HG03460 (cell line): Measurements from ENCODE around the gene RGS6.

ENCODE experiments used
- ATAC-seq: cut with Tn5 transposase; IDR thresholded peaks from one replicate; pipeline ENCODE4 v1.9.1; 2021; ENCODE audit not compliant: unreplicated experiment

RGS6 gene

DNA sequence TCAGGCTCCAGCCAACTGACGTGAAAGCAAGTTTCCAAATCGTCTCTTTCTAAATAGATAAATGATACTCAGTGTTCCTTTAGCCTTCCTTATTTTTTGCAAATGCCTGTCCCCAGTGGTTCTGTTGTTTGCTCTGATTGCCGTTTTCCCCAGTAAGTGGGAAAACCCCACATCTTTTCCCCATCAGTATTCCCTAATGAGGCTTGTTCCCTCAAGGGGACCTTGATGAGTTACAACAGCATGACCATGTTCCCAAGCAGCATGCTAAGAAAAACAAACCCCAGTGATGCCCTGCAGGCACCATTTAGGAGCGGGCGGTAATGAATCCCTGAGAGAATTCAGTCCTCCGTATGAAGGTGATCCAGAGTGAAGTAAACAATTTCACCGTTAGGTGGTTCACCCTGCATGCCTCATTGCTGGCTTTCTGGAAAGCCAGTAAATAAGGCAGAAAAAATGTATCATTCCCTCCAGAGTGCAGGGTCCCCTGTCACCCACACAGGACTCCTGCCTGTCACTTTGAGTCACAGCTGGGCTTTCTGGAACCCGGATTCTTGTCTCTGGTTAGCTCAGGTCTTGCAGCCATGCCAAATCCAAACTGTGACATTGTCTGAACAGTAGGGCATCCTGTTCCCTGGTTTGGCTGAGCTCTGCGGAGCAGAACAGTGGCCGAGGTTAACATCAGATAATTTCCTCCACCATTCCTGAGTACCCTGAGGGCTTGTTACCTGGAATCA lies 222.6 kb downstream of the RGS6 start:
- ATAC-seq = no peak

- no peak for ATAC-seq
These were observed 223.3 kb downstream of the RGS6 start for GRCh38 chr14:72155379-72155993.

DNA sequence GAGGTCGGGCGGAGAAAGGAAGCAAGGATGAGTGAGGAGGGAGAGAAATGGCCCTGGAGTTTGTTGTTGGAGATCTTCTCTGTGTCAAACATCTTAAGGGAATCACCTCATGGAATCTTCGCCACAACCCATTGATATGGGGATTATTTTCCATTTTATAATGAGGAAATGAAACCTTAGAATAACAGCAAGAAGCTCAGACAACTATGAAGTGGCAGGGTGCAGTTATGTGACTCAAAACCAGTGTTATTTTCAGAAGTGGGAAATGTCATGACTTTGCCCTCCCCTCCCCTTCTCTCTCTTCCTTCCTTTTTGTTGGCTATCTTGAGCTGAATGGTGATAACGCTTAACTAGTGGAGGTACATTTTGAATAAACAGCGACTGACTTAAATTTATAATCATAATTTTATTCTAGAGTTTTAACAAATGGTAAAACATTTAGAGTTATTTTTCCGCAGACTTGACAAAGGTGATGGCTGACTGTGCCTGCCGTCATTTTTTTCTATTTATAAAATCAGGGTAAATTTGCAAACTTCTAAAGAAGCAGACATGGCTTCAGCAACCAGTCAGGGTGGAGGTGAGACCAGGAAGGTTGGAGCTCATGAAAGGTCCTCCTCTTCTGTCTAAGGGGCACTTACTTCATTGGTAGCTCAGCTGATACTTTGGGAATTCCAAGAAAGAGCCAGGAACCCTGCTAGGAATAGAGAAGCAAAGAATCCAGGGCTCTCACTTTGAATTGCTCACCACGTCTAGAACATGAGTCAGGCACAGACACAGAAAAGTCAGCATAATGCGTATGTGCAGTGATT lies 232.4 kb downstream of the RGS6 start:
- ATAC-seq = no peak

- no peak for ATAC-seq
These were observed 233.0 kb downstream of the RGS6 start for GRCh38 chr14:72165229-72165698.

GRCh38 chr14:72169521-72169920 lies 237.3 kb downstream of the RGS6 start:
- ATAC-seq = no peak

DNA sequence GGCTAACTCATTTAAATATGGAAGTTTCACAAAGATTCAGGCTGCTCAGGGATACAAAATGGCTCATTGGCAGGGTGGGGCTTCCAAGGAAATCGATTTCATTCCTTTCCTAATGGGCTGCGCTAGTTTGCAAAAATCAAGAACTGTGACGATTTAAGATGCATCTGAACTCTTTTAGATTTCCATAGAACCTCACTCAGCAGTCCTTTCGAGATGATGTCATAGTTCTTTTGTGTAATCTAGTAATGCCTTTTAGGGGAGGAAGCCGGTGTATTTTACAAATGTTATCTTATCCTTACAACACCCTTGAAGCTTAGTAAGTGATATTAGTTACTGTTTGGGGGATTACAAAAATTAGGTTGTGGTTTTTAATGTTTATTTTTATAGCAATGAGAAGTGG lies 239.8 kb downstream of the RGS6 start:
- ATAC-seq = no peak

- ATAC-seq = no peak
These were observed 240.4 kb downstream of the RGS6 start for GRCh38 chr14:72172597-72172996.

GRCh38 chr14:72173038-72173720 lies 240.9 kb downstream of the RGS6 start:
- no peak for ATAC-seq

GRCh38 chr14:72177251-72177650 lies 245.0 kb downstream of the RGS6 start:
- no peak for ATAC-seq

- ATAC-seq = no peak
These were observed 246.3 kb downstream of the RGS6 start for GRCh38 chr14:72178517-72178916.

DNA sequence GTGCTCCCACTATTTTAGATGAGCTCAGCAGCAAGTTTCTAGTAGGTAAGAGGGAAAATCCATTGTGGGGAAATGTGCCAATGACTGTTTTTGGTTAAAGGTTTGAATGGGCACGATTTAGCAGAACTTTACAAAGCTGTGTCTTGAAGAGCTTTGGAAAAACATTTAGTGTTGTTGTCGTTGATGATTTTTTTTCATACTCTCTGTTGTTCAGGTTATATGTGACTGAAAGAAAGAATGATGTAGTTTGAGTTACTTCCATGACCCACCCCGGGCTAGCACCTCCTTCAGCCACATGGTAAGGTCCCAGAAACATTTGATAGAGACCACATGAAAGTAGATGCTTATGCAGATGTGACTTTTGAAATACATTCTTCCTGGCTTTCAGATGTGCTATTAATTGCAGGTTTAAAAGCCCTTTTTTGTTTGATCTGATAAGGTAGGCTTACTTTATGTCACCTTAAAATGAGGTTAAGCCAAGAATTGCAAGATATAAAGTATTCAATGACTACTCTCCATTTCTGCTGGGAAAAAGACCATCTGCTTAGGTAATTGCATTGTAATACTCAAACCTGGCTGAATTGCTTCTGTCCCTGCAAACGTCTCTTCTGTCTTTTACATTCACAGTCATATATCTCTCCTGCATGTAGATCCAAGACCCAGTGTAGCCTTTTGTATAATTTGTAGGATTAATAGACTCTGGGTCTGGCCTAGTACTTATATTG lies 250.6 kb downstream of the RGS6 start:
- ATAC-seq = no peak

GRCh38 chr14:72183631-72184030 lies 251.4 kb downstream of the RGS6 start:
- ATAC-seq = no peak

DNA sequence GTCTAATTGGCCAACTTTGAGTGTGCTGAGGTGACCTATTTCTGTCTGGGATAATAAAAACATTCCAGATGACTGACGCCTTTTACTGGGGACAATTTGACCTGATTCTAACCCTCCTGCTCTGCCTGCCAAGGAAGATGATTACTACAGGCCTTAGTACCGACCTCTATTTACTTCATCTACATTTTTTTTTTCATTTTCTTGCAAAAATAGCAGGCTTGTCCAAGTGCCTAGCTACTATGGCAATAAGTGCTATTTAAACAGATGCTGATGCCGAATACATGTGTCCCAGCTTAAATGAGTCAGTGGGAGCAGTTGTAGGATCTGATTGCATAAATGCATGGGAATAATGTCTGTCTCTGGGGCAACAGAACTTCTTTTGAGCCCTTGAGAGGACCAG lies 254.3 kb downstream of the RGS6 start:
- no peak for ATAC-seq

DNA sequence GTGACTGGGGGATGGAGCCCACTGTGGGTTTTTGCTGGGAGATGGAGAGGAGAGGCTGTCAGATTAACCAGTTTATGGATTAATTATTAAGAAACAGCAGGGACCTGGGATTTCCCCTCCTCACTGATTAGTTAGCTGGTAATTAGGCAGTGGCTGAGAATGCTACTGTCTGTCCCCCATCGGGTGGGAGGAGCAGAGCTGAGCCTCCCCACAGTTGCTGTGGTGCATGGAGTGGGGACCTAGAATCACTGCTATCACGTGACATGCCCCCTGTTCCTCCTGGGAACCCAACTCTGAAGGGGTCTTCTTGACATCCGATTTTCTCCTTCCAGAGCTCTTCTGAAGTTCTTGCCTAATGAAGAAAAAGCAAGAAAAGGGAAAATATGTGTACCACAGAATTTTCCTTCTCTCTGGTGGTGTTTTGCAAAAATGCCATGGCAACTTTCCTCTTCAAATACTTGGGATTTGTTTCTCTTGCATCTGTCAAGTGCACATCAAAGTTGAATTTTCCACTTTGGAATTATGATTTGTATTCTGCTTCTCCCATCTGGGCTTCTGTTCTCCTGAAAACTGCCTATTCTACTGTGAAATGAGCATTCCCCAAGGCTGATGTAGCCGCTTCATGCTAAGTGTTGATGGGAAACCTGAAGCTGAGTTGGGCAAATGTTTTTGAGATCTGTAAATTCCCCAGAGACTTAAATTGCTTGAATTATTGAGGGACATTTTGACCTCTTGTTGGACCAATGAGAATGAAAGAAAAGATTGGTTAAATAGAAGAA lies 264.2 kb downstream of the RGS6 start:
- ATAC-seq = no peak

DNA sequence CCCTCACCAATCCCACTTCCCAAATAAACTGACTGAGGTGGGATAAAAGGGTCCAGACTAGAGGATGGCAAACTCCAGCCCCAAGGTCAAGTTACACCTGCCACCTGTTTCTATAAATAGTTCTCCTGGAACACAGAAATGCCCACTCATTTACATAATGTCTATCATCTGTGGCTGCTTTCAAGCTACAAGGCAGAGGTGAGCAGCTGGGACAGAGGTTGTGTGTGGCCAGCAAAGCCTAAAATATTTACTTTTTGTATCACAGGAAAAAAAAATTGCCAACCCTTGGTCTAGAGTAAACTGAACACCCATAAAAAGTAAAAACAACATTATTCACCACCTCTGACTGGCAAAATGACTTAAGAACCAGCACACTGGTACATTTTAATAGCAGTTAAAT lies 269.4 kb downstream of the RGS6 start:
- ATAC-seq = no peak

- ATAC-seq = no peak
These were observed 281.2 kb downstream of the RGS6 start for GRCh38 chr14:72213424-72213823.

GRCh38 chr14:72215080-72215479 lies 282.9 kb downstream of the RGS6 start:
- no peak for ATAC-seq

DNA sequence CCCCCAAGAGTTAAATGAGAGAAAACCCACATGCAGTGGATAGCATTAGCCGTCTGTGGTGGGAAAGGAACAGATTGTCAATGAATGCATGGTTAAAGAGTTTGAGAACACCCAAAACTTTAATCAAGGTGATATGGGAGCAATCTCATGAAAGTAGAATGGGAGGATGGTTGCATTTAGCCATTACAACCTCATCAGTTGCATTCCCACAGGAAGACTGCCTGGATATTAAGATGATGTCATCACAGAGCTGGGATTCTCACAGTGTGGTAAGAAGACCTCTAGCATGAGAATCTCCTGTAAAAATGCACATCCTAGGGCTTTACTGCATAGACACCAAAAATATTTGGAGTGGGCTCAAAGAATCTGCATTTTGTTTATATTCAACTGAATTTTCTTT lies 284.9 kb downstream of the RGS6 start:
- ATAC-seq = no peak

- no peak for ATAC-seq
These were observed 289.8 kb downstream of the RGS6 start for GRCh38 chr14:72222046-72222445.

DNA sequence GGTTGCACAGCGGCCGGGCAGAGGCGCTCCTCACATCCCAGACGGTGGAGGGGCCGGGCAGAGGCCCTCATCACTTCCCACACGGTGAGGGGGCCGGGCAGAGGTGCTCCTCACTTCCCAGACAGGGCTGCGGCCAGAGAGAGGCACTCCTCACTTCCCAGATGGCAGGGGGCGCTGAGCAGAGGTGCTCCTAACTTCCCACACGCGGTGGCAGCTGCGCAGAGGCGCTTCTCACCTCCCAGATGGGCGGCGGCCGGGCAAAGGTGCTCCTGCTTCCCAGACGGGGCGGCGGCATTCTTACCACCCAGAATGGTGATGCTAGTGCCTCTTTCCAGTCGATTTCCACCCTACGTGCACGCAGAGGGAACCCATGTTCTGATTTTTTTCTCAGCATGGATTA lies 304.4 kb downstream of the RGS6 start:
- no peak for ATAC-seq
